DMS79 (cell line): ENCODE measurements around the gene STAT1.

Experiments
- DNase-seq: peaks from one replicate; lab custom pipeline; 2025; lab: John Stamatoyannopoulos, UW

STAT1 gene

DNA sequence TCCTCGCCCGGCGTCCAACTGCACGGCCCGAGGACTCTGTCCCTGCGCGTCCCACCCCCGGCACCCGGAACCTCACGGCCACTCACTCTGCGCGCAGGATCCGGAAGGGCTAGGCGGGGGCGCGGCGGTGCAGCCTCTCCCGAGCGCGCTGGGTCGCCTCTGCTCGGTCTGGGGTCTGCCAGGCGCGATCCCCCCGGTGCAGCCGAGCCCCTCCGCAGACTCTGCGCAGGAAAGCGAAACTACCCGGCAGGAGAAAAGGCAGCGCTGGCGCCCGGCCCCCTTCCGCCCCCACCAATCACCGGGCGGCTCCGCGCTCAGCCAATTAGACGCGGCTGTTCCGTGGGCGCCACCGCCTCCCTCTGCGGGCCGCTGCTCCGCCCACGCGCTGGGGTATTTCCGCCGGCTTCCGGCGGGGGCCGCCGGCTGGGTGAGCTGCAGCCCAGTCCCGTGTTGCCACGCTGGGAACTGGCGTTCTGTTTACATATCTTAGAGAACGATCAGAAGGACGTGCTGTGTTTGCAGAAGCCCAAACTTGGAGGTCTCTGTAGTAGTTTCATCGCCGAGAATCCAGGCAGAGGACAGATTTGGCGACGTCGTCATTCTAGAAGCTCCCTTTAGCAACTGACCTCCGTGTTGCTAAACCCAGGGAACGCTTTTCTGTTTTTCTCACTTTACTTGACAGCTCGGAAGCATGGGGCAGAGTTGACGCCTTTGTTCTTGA, at the start of gene STAT1:
TSS of gene STAT1 (minus strand) at position 240 of the 721 bp plus-strand sequence. CDS start 4,168 bp downstream, outside the sequence.
- DNase-seq = peak; percentile 80

DNA sequence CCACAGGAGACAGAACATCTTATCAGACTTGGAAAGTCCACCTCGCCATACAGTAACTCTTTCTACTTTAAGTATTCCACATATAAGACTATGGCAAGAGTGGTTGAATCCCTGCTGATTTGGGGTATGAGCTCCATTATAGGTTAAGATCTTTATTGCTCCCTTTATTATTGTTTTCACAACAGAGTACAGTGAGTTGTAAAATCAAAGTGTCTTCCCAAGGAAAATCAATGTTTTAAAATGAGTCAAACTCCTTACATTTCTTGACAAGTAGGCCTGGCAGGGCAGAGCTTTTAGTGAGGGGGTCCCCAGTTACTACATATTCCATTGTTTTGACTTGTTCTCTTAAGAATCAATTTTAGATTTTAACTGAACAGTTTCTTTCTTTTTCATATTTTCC, 49.6 kb upstream of the STAT1 start:
- no peak for DNase-seq

DNA sequence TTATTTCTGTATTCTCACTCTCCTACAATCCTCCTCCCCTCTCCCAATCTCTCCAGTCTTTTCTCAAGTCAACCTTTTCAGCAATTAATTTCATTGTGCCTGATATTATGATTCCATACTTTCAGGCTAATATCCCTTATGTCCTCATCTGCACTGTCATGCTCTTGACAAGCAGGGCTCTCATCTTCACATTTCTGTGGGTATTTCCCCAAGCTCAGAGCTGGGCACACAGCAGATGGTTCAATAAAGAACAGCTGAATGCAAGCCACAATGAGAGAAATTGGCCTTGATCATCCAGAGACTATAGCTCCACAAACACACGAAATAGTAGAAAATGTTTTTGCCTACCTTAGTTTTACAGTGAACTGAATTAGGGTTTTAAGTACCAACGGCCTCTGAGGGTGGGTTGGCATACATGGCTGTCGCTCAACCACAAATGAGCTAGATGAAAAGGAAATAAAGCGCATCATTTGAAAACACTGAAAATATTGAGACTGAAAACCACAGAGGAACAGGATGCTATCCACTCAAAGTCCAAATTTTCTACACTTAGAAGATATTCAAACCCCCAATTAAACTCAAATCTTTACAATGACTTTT, 47.5 kb upstream of the STAT1 start:
- DNase-seq = no peak

DNA sequence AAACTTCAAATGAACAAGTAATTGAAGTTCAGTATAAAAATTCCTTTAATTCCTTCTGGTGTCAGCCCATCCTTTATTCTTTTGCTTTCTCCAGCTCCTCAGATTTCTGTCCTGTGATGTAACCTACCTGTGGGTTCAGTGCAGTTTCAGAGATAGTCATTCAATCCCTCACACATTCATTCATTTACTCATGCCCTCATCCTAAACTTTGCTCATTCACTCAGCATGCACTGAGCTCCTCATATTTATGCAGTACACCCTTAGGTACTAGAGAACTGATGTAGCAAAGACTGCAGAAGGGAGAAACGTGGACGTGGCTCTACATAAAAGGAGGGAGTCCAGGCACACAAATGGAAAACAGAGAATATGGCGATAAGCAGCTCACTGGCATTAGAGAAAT, 45.3 kb upstream of the STAT1 start:
- DNase-seq = no peak

DNA sequence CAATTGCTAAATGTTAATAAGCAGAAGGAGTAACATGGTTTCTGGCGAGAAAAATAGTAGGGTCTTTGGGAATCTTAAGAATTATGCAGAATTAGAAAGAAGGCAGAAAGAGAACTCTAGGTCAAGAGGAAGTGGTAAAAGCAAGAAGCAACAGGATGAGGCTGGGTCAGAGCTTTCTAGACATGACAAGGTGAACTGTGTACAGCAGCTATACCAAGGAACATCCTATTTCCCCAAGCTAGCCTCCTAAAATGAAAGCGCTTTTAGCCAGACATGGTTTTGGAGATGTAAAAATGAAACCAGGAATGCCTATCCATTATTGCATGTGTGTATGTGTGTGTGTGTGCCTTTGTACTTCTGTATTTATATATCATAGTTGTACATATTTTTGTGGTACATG, 42.3 kb upstream of the STAT1 start:
- DNase-seq = no peak

DNA sequence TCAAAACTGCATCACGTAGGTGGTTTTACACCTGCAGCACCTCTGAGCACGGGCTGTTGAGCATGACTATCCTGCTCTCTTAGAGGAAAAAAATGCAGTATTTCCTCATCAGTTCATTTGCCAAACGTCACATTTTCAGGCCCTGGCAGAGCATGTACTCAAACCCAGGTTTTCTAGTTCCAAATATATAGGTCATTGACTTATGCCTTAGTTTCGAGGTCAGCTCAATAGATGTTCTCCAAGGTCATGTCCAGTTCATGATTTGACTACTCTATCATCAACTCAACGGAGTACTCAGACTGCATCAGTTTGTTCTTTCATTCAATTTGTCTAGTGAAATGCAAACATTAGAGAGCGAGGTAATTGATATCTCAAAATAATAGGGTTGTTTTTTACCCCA, 39.3 kb upstream of the STAT1 start:
- DNase-seq = no peak

DNA sequence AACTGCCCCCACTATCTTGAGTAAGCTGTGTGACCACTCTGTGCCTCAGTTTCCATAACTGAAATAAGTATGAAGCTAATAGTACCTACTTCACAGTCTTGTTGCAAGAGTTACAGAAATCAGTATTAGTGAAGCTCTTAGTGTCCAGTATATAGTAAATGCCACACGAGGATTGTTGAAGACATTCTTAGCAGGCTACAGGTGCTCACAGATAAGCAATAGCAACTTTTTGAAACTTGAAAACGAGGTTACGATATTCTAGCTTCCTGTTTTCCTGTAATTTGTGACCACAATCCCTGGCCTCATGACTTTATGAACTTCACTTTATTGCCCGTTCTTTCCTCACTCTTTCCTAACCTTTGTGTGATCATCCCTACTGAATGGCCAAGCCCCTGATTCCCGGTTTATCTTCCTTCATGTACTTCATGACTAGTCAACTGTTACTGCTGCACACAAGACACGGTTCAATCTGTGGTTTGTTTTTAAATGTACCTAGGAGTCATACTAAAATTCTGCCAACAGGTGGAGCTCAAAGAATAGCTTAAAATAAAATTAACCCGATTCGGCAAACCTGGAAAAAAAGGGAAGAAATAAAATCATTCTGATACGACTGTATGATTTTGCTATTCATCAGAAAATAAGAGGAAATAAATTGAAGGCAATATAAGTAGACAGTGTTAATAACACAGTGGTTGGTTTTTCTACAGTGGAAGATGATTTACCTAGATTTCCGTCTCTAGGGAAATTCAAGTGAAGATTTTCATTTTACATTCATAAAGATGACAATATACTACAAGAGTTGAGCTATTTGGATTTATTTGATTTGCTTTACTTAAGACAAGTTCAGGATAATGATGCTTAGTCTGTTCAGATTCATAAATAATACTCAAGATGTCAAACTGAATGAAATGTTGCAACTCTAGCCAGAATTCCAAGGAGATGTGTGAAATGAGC, 38.1 kb upstream of the STAT1 start:
- peak; percentile 14 for DNase-seq

DNA sequence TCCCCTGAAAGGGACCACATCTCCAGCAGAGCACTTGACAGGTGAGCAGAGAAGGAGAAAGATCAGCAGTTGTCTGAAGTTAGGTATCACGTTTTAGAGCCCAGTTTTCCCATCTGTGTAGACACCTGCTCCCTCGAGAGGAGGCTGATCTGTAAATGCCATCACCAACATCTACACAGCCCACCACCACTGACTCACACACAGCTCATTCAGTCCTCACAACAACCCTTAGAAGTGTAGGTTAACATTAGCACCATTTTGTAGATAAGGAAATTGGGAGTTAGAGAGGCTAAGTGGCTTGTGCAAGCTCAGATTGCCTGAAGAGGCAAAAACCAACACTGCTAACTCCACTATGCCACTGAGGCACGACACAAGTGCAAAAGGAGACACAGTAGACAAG, 37.2 kb upstream of the STAT1 start:
- no peak for DNase-seq

DNA sequence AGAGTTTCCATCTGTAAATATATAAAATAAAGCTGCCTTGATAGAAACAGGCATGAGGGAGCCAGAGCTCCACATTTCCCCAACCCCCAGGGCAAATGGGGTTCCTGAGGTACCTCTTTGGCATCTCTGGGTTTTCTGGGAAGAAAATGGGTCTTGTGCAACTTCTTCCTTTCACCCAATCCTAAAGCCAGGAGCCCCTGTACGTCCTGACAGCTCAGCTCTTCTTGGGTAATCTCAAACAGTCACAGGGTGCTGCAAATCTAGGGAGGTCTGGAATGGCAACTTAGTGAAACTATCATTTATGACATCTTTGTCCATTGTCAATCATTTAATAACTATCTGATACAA, 36.6 kb upstream of the STAT1 start:
- DNase-seq = no peak

DNA sequence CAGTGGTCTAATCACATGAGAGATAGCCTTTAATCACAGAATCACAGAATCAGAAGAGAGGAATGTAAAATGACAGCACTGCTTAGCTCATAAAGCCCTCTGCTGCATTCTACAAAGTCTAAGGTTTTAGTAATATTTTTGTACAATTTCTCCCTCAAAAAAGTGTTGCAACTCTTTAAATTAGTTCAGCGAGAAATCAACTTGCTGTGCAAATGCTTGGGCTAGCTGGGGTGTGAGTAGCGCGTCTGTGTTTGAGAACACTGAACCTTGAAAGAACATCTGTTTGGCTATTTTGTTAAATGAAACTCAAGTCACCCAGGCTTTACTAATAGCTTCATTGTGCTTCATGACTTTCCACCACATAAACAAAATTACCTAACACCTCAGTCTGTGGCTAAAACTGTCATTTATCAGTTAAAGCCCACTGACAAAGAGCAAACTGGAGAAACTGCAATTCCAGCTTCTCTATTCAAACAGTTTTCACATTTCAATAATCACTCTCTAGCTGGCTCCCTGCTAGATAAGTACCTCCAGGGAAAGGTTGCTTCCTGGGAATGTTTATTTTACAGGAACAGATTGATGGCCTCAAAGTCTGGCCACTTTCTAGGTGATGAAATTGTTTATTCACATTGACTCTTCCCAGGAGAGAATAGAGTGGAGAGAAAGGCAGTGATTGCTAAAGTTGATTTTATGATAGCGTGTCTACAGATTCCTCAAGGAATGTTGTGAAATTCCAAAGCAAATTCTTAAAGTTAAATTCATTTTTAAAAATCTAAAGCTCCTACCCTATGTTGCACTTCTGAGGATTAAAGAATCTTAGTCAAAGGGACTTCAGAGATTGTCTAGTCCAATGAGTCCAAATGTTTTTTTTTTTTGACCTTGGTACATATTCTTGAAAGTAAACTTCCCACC, 36.0 kb upstream of the STAT1 start:
- no peak for DNase-seq

DNA sequence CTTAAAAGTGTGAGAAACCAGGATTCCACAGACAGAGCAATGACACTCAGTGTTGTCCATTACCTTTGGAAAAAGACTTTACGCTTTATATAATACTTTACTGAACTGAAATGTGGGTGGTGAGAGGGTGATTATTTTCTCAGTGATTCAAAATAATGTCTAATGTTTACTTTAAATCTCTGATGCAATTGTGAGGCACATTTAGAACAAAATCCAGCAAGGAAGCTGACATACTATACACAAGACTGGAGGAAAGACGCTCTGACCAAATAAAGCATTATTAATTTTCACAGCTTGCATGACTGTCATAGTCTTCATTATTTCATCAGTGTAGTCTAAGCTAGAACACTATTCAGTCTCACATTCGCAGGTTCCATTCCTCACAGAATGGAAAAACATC, 34.1 kb upstream of the STAT1 start:
- no peak for DNase-seq

DNA sequence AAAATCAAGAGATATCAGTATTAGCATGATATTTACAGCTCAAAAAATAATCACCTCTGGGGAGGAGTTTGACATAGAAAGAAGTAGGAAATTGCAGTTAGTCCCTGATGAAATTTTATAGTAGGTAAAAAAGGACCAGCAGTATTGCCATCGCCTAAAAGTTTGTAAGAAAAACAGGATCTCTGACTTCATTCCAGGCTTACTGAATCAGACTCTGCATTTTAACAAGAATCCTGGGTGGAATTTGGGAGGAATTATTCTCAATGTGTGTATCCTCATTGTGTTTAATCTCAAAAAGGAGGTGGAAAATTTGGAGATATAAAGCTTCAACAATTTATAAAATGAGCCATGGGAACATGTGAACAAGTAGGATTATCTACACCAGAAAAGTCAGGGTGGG, 31.2 kb upstream of the STAT1 start:
- no peak for DNase-seq

DNA sequence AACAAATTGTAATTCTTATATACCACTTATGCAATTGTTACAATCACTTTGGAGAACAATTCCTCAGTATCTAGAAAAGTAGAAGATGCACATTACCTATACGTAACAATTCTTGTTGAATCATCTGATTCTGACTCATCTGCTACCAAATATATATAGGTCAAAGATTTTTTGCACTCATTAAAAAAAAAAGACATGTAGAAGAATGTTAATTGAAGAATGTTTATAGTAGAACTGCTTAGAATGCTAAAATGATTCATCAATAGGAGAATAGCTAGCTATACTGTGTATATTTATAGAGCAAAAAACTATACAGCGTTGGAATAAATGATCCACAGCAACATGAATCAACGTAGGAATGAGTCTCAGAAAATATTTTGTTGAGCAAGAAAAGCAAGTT, 29.5 kb upstream of the STAT1 start:
- DNase-seq = no peak

DNA sequence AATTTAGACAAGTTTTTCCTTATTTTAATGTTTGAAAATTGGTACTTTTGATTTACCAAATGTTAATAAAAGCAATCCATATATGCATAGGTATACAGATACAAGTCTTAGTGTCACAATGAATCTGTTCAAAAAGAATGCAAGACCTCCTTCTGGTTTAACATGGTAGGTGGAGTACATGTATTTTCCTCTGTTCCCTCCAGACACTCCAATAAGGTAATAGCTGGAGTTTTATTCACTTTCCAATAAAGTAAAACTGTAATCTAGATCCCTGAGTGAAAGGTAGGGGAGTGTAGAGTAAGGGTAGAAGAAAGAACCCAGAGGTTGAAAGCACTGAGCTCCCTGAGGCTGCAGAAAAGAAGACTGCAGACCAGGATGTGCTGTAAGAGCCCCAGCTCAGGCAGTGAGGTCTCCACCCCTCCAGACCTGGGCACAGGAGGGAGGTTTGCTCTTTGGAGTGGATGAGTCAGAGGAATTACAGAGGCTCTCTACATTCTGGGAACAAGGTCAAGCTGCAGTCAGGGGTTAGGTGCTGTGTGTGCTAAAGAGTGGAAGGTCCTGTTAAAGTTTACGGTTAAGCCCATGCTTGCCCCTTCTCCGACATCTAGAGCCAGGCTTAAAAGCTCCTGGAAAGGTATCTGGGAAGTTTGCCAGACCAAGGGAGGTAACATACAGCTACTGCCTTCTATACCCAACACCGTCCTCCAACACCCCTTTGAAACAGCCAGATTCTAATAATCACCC, 27.6 kb upstream of the STAT1 start:
- peak; percentile 36 for DNase-seq

DNA sequence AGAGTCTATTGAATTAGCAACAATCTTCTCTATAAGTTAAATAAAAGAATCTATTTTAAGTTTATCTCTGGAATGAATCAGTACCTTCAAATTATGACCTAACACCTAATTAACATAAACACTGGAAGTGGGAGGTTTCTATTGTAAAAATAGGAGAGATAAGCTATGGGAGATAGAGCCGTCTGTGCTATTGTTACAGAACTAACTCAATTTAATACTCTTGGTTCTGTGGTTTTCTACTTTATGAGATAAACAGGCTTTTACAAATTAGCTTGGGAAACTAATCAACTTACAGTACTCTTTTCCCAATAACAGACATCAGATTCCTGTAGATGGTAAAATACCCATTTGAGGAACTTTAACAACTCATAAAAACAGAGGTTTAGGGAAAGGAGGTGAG, 25.6 kb upstream of the STAT1 start:
- no peak for DNase-seq

DNA sequence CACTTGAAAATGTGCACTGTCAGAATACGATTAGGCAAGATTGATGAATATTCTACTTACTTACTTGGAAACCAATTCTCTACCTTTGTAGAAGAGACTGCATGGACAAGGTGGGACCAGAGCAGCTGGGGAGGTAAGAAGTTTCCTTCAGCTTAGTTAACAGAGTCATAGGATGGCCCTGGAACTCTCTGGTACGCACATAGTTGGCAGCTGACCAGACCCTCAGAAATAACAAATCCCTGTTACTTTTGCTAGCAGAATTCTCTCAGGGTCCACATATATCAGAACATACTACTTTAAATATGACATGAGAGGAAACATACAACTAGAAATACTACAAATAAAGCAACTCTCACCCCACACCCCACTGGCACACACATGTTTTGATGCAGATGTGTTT, 24.8 kb upstream of the STAT1 start:
- no peak for DNase-seq

DNA sequence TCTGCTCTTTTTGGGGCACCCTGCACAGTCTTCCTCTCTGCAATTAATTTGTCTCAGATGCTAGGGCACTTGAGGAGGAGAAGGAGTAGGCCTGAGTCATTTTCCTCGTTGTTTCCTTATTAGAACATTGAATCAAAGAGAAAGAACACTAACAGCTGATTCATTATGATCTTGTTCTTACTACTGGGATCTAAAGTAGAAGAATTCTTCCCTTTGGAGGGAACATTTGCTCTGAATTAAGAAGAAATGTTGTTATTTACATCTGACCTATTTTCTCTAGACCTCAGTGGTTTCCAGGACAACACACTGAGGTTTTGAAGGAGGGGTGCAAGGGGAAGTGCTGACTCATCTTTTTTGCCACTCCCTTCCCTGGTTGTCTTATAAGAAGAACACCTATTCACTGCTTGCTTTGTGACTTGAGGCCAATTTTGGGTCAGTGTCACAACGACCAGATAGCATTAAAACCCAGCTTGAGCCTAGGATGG, 24.3 kb upstream of the STAT1 start:
- DNase-seq = no peak

DNA sequence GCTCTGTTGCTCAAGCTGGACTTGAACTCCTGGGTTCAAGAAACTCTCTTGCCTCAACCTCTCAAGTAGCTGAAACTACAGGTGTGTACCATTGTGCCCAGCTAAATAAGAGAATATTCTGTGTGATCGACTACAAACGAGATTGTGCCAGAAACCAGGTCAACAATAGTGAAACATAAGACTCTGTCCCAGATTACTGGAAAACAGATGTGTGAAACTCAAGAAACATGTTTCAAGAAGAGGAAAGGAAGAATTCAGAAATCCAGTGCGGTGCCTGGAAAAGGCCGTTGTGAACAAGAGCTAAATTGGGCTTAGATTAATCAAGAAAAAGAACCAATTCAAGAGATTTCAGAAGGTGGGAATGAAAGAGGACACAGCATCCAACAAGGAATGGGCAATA, 23.4 kb upstream of the STAT1 start:
- DNase-seq = no peak

DNA sequence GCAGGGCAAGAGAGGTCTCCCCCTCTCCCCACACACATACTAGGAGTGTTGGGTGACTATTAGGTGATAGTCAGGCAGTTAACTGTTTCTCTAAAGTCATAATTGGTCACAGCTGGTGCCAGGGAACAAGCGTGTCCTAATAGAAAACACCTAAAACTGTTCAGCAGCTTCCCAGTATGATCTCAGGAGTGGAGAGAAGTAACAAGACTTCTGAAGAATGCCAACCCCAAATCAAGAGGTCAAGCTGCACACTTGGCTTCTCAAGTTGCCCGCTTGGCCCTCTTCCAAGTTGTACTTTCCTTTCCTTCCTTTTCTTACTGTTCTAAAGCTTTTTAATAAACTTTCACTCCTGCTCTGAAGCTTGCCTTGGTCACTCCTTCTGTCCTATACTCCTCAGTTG, 22.4 kb upstream of the STAT1 start:
- DNase-seq = no peak

DNA sequence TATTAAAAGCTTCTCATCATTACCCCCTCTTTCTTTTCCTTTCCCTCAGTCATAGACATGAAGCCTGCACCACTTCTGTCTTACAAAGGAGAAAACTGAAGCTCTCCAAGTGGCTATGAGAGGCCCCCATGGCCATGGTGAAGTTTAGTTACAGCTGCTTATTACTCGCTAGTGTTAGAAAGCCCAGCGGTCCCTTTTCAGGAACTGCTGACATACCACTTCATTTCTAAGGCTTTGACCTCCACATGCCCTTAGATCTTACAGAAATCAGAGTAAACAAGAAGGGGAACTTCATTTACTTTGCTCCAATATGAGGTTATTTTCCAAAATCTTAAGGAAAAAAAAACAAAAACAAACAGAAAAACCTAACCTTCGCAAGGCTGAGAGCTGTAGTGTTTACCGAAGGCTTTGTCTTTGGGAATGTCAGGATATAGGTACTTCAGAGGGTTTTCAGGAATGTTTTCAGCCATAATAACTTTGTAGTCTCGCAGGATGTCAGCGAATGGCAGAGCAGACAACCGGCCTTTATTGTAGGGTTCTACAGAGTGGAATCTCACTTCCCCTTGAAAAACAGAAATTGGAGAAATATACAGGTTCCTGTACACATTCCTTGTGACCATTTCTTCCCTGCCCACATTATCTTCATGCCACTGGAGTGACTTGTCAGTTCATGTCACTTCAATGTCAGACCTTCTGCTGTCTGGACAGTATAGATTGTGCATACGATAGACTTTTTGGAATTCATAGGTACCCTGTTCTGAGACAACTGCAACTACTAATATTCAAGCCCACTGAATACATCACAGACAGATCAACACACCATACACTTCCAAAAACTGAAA, 18.8 kb upstream of the STAT1 start:
- DNase-seq = no peak
